ENCODE measurements around the gene TBX21.

TBX21 gene

GRCh38 chr17:47776330-47777197 is 43.5 kb downstream of the TBX21 start:
- DNase-seq = peak; percentile 21 to 51

DNA sequence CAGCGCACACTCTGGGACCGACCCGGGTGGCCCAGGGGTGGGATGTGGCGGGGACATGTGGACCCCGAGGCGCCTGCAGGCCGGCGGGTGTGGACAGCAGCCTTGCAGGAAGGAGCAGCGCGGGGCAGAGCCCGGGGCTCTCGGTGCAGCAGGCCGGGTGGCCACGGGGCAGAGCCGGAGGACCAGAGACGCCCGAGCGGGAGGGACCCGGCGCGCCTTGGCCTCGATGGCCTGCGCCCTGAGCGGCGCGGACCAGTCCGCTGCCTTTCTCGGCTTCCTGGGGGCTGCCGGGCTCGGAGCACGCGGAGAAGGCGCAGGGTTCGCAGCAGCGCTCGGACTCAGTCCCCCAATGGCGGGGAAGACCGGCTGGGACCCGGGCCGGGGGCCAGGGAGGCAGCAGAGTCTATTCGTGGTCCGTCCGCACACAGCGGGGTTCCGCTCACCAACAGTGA is 45.2 kb downstream of the TBX21 start:
- no peak for DNase-seq

DNA sequence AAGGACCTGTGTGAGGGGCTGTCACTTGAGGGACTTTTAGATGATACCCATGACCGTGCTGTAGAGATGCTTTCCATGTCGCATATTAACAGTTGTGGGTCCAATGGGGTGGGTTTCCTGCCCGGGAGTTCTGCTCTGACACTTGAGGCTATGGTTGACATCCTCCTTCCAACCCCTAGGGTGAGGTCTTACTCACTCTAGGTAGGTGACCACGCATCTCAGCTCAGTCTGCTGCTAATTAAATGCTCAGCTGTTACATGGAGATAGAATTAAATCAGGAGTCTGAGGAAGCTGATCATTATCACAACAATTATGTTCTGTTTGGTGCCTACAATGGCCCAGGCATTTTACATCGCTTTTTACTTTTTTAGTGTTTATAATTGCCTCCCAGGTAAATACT is 48.4 kb downstream of the TBX21 start:
- DNase-seq = no peak

DNA sequence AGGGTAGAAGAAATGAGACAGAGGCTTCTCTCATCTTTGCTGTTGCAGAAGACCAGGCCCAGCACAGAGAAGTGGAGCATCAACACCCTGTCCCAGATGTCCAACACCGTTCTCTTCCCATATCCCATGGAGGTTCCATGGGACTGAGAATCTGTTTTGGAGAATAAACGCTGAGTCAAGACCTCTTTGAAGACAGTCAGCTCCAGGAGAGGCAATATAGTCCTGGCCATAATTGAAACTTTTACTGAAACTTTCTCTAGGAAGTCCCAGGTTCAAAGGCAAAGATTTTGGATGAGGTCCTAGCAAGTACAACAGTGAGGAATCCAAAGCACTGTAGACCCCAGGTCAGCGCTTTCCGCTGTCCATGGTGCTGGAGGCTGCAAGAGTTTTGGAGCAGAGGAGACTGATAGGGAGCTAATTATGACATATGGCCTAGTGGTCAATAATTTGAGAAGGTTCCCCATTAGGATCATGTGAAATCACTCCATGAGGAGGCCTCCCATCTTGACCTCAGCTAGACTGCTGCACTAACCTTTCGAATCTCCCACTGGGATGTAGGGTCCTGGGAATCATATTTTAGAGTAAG is 52.6 kb downstream of the TBX21 start:
- no peak for DNase-seq

GRCh38 chr17:47789611-47790561 is 56.9 kb downstream of the TBX21 start:
- peak; percentile 74 to 84 for DNase-seq

- no peak for DNase-seq
Observed at GRCh38 chr17:47791025-47791424, 58.0 kb downstream of the TBX21 start.

GRCh38 chr17:47792457-47792856 is 59.4 kb downstream of the TBX21 start:
- DNase-seq = no peak

DNA sequence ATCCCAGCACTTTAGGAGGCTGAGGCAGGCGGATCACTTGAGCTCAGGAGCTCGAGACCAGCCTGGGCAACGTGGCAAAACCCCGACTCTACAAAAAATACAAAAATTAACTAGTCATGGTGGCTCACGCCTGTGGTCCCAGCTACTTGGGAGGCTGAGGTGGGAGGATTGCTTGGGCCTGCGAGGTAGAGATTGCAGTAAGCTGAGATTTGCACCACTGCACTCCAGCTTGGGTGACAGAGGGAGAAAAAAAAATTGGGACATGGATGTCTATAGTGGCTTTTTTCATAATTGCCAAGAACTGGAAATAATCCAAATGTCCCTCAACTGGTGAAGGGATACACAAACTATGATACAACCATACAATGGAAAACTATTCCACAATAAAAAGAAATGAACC is 59.9 kb downstream of the TBX21 start:
- no peak for DNase-seq
